SU-DHL-6 (cell line): ENCODE measurements around the gene POLA2.

Experiments used
- H2AFZ ChIP-seq: fragments of 200-600 bp; sonication (generic); 2 replicates; pipeline ENCODE4 v1.6.1; 2014; ENCODE audit warnings: low read depth, mild to moderate bottlenecking, moderate library complexity, mixed read lengths, antibody characterized with exemption, low read length; ENCODE audit not compliant: severe bottlenecking
- H3F3A ChIP-seq: fragments of 200-600 bp; shearing (Covaris generic); 2 replicates; pipeline ENCODE4 v1.6.0; 2016; ENCODE audit warnings: antibody characterized with exemption, mild to moderate bottlenecking; ENCODE audit not compliant: insufficient read depth
- H3K27ac ChIP-seq: fragments of 200-600 bp; sonication (generic); 2 replicates; pipeline ENCODE4 v1.5.1; 2016; ENCODE audit warnings: low read depth, mild to moderate bottlenecking, low read length, moderate library complexity, mixed read lengths
- H3K27me3 ChIP-seq: fragments of 200-600 bp; sonication (generic), shearing (Covaris generic); 2 replicates; pipeline ENCODE4 v1.6.0; 2014; ENCODE audit warnings: mild to moderate bottlenecking, low read length
- H3K36me3 ChIP-seq: fragments of 200-600 bp; sonication (generic); 2 replicates; pipeline ENCODE4 v1.6.1; 2014; ENCODE audit warnings: mild to moderate bottlenecking, low read length, mixed read lengths
- H3K4me2 ChIP-seq: fragments of 300-600, 200-600 bp; shearing (Covaris generic), sonication (generic); 2 replicates; pipeline ENCODE4 v1.6.0; 2014; ENCODE audit warnings: low read length, low read depth, mild to moderate bottlenecking; ENCODE audit not compliant: poor library complexity, severe bottlenecking
- H3K4me3 ChIP-seq: fragments of 200-600 bp; sonication (generic); 2 replicates; pipeline ENCODE4 v1.5.1; 2014; ENCODE audit warnings: antibody characterized with exemption, low read length, mild to moderate bottlenecking, mixed read lengths; ENCODE audit not compliant: insufficient read depth, poor library complexity, severe bottlenecking
- H3K79me2 ChIP-seq: fragments of 200-600 bp; sonication (generic); 2 replicates; pipeline ENCODE4 v1.6.1; 2014; ENCODE audit warnings: mild to moderate bottlenecking, low read length, moderate library complexity; ENCODE audit not compliant: insufficient read depth
- H3K9ac ChIP-seq: fragments of 200-600 bp; sonication (generic); 2 replicates; pipeline ENCODE4 v1.7.0; 2014; ENCODE audit warnings: mild to moderate bottlenecking, low read length
- H3K9me2 ChIP-seq: fragments of 200-600 bp; sonication (generic); replicated peaks from 2 replicates; pipeline ENCODE4 v1.6.1; 2014; ENCODE audit warnings: low read length; ENCODE audit not compliant: insufficient read depth
- H3K9me3 ChIP-seq: fragments of 200-600 bp; sonication (generic); 2 replicates; pipeline ENCODE4 v1.6.1; 2014; ENCODE audit warnings: low read length, mixed read lengths; ENCODE audit not compliant: insufficient read depth
- H4K20me1 ChIP-seq: fragments of 200-600 bp; sonication (generic); 2 replicates; pipeline ENCODE4 v1.6.1; 2014; ENCODE audit warnings: low read depth, mild to moderate bottlenecking, antibody characterized with exemption, low read length, moderate library complexity, mixed read lengths
- CTCF ChIP-seq: fragments of 200-600 bp; sonication (generic); IDR thresholded peaks from one replicate; pipeline ENCODE4 v1.5.1; 2017; ENCODE audit warnings: antibody characterized with exemption, mild to moderate bottlenecking, low read length, moderate library complexity; ENCODE audit not compliant: insufficient read depth, poor library complexity, severe bottlenecking
- EZH2phosphoT487 ChIP-seq: fragments of 200-600 bp; sonication (generic), shearing (Covaris generic); conservative IDR thresholded peaks from 2 replicates; pipeline ENCODE4 v1.6.1; 2018; ENCODE audit warnings: mild to moderate bottlenecking, antibody characterized with exemption, low read length, moderate library complexity, mixed read lengths

Gene POLA2

GRCh38 chr11:65217441-65218423 is 44.0 kb upstream of the POLA2 start:
- no peaks in the 10 kb centered on the region for H3F3A ChIP-seq

GRCh38 chr11:65218446-65218845 is 43.3 kb upstream of the POLA2 start:
- Histone ChIP-seq H4K20me1 (no peaks in the 10 kb centered on the region), H2AFZ (no peak overlapping the region), H3K4me2 (no peak overlapping the region), H3K9me2 (no peaks in the 10 kb centered on the region), H3K27me3 (no peaks in the 10 kb centered on the region), H3K79me2 (no peaks in the 10 kb centered on the region), H3K9me3 (no peaks in the 10 kb centered on the region), H3F3A (no peaks in the 10 kb centered on the region), H3K27ac (no peak overlapping the region), H3K36me3 (no peaks in the 10 kb centered on the region), H3K9ac (no peak overlapping the region), H3K4me3 (no peak overlapping the region)
- TF ChIP-seq EZH2phosphoT487 (no peak), CTCF (no peak)

More at GRCh38 chr11:65217441-65218423, 44.0 kb upstream of the POLA2 start:
- Histone ChIP-seq H3K36me3 (no peaks in the 10 kb centered on the region), H3K9me2 (no peaks in the 10 kb centered on the region), H3K27ac (no peak overlapping the region), H3K9ac (no peak overlapping the region), H3K4me2 (no peak overlapping the region), H4K20me1 (no peaks in the 10 kb centered on the region), H3K79me2 (no peaks in the 10 kb centered on the region), H2AFZ (no peak overlapping the region), H3K9me3 (no peaks in the 10 kb centered on the region), H3K27me3 (no peaks in the 10 kb centered on the region), H3K4me3 (no peak overlapping the region)
- TF ChIP-seq EZH2phosphoT487 (no peak), CTCF (no peak)

- no peaks in the 10 kb centered on the region for H3K27me3 ChIP-seq
- H3K9ac ChIP-seq: no peak overlapping the region
- no peak overlapping the region for H3K27ac ChIP-seq
- H3F3A ChIP-seq: no peaks in the 10 kb centered on the region
- no peaks in the 10 kb centered on the region for H3K9me3 ChIP-seq
- no peak overlapping the region for H2AFZ ChIP-seq
- H3K4me2 ChIP-seq: no peak overlapping the region
- no peaks in the 10 kb centered on the region for H3K9me2 ChIP-seq
- no peaks in the 10 kb centered on the region for H4K20me1 ChIP-seq
- TF ChIP-seq CTCF (no peak), EZH2phosphoT487 (no peak)
- no peak overlapping the region for H3K4me3 ChIP-seq
- no peaks in the 10 kb centered on the region for H3K36me3 ChIP-seq
- no peaks in the 10 kb centered on the region for H3K79me2 ChIP-seq
These were observed 41.9 kb upstream of the POLA2 start for GRCh38 chr11:65219930-65220213.
